Right lobe of liver (tissue), 6 donors: Measurements from ENCODE around the gene P2RY6. TPM values are rescaled to one million over a fixed set of nuclear protein-coding genes. Genes with fewer than 3 reads are reported as not detected.
"Not testable (repeated sequence)": the region's sequence is repeated elsewhere in the genome, so short reads cannot be mapped to it uniquely, and the experiment has no call there.

Source experiments
- ATAC-seq, 4 donors: fragments of 200-7000 bp; cut with Tn5 transposase; one replicate each; pipeline ENCODE4 v1.9.1; 2020; ENCODE audit warnings: mild to moderate bottlenecking in 4 of 4, moderate library complexity in 4 of 4
- DNase-seq, 3 donors: peaks; one replicate each; pipeline ENCODE4 v3.0.0-alpha.2; 2020
- H3K27ac ChIP-seq, 3 donors: fragments of 200-600 bp; one replicate each; pipeline ENCODE4 v1.8.0; 2022
- H3K27me3 ChIP-seq, 2 donors: fragments of 200-600 bp; one replicate each; pipeline ENCODE4 v1.8.0; 2022
- H3K36me3 ChIP-seq, 4 donors: fragments of 200-600 bp; sonication (generic) in 1 of 4; one replicate each; pipeline versions ENCODE4 v1.5.1 to v1.8.0; 2017 to 2022; ENCODE audit warnings: control low read depth in 1 of 4
- H3K4me1 ChIP-seq, 4 donors: fragments of 200-600 bp; sonication (generic) in 1 of 4; one replicate each; pipeline versions ENCODE4 v1.5.1 to v1.8.0; 2017 to 2022; ENCODE audit warnings: control low read depth in 1 of 4
- H3K4me3 ChIP-seq, 3 donors: fragments of 200-600 bp; one replicate each; pipeline ENCODE4 v1.8.0; 2022
- H3K9me3 ChIP-seq, 4 donors: fragments of 200-600 bp; sonication (generic) in 1 of 4; one replicate each; pipeline versions ENCODE4 v1.5.1 to v1.8.0; 2017 to 2022; ENCODE audit warnings: control low read depth in 1 of 4
- POLR2A ChIP-seq: fragments of 450-650 bp; IDR thresholded peaks from one replicate; pipeline ENCODE4 v1.6.1; 2017; ENCODE audit warnings: antibody characterized with exemption, mild to moderate bottlenecking
- WGBS: methylation state at CpG from one replicate; pipeline ENCODE4 v1.1.6; 2018; ENCODE audit warnings: low coverage, low lambda C conversion rate; ENCODE audit not compliant: insufficient coverage; ENCODE audit errors: missing lambda C conversion rate; 5-methylcytosine and 5-hydroxymethylcytosine counted together
- intact Hi-C, 2 donors: fragments of 100-400 bp; cut with DNase I; formaldehyde crosslinking; loops; one replicate each; pipeline versions ENCODE4 v1.11.2 to v1.14.1; 2022
- total RNA-seq, 6 experiments: library from RNA; depleted of rRNA in 2 of 6; stranded (reverse); fragments of >200 nt in 2 of 6; fragmentation: NEBNext Ultra II Directional in 3 of 6; extraction: Animal tissue kit (Norgen Biotek cat#: 25700) in 3 of 6; gene quantifications; one replicate each; pipeline versions ENCODE4 v1.1.0 to v1.2.4, GENCODE V29; 2016 to 2023
- TF ChIP-seq, protein P1 (sequence below), 4 donors: fragments of 200-600 bp in 3 of 4; fragments of 450-650 bp in 1 of 4; IDR thresholded peaks; one replicate each; pipeline versions ENCODE4 v1.5.1 to v1.8.0; 2016 to 2022; ENCODE audit warnings: antibody characterized with exemption in 4 of 4, mild to moderate bottlenecking in 2 of 4
- donor health status: DM: no; HTN: yes; CAD: no.
- donor health status: DM: no; HTN: no; CAD: no.
- donor health status: DM: no; HTN: no; CAD: no.
- donor health status: DM: no; HTN: yes; CAD: no.
- donor health status: DM: no; HTN: yes; CAD: no.

Gene P2RY6
- total RNA-seq, 6 experiments from 2014 or later = 0.24 to 1.8 (median 0.62) TPM

DNA sequence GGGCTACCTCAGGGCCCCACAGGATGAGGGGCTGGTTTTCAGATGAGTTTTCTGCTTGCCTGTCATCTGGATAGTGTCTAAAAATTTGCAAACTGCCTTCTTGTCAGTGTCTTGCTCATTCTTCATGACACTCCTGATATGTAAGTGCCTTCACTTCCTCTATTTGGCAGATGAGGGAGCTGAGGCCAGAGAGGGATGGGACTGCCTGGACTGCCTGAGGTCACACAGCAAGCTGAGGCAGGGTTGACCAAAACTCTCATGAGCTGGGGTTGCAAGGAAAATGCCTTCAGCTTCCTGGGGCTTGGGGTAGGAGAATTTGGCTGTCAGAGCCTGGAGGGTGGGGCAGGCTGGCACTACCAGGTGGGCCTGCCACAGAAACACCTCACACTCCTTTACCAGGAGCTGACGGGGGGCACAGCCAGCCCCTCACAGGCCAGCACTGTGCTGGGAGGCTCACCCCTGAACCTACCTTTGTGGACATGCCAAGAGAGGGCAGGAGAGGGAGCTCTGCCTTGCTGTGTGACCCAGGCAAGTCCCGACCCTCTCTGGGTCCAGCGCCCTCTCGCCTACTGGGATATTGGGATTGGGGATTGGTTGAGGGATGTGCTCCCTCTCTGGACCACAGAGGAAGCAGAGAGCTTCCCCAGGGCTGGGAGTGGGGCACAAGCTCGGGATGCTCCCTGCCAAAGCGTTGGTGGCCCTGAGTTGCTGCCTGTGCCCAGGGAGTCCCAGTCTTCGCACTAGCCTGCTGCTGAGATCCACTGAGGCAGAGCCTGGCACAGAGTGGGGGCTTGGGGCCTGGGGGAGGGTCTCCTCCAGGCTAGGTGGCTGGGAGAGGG lies 1.9 kb upstream of the P2RY6 start:
- ATAC-seq (peak in 2 of 4 donors; percentile 13 to 36), DNase-seq (peak in 1 of 3 donors; percentile 42)
- Histone ChIP-seq H3K4me3 (no peak overlapping the region), H3K9me3 (no peaks in the 10 kb centered on the region), H3K27ac (no peak overlapping the region), H3K4me1 (no peaks in the 10 kb centered on the region), H3K27me3 (no peaks in the 10 kb centered on the region), H3K36me3 (no peaks in the 10 kb centered on the region)
- TF ChIP-seq POLR2A = no peak
- TF ChIP-seq, protein P1, sequence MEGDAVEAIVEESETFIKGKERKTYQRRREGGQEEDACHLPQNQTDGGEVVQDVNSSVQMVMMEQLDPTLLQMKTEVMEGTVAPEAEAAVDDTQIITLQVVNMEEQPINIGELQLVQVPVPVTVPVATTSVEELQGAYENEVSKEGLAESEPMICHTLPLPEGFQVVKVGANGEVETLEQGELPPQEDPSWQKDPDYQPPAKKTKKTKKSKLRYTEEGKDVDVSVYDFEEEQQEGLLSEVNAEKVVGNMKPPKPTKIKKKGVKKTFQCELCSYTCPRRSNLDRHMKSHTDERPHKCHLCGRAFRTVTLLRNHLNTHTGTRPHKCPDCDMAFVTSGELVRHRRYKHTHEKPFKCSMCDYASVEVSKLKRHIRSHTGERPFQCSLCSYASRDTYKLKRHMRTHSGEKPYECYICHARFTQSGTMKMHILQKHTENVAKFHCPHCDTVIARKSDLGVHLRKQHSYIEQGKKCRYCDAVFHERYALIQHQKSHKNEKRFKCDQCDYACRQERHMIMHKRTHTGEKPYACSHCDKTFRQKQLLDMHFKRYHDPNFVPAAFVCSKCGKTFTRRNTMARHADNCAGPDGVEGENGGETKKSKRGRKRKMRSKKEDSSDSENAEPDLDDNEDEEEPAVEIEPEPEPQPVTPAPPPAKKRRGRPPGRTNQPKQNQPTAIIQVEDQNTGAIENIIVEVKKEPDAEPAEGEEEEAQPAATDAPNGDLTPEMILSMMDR (IDR thresholded peaks at IDR 0.05) = no peak
- no CpG with 5 or more reads among the region's 7 CpGs for WGBS
- intact Hi-C loops = no loop called here

DNA sequence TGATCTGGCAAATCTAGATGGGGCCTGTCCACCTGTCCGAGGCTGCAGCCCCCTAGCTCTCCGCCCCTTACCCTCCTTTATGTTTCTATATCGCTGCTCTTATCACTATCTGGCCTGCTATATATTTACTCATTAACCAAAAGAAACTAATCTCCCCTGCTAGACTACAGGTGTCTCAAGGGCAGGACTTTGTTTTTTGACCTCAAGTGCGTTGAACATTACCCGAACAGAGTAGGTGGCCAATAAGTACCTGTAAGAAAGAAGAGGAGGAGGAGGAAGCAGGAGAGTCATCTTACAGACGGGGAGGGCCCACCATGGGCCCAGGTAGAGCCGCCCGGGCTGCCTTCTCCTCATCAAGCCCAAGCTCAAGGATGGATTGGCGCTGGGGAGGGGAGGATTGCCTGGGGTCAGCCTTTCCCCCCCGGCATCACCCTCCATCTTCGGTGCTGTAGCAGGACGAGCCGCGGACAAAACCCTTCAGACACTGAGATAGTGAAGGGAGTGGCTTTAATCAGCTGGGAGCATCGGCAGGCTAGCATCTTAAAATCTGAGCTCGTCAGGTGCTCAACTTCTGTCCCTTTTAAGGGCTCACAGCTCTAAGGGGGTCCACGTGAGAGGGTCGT lies 1.2 kb upstream of the P2RY6 start:
- WGBS = 49% methylated on average over 10 of the region's 18 CpGs
- no peak for ATAC-seq
- H3K4me1 ChIP-seq = no peaks in the 10 kb centered on the region

DNA sequence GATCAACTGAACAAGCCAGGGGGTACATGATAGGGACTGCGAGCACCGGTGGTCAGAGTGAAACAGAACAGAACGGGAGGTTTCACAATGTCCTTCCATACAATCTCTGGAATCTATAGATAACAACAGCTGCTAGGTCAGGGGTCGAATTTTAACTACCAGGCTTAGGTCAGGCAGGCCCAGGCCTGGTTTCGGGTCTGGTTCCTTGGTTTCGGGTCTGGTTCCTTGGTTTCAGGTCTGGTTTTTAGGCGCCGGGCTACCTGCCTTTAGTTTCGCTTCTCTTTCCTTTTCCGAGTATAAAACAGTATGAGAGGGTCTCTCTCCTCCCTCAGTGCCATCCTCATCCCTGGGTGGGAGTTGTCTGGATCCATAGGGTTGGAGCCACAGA lies 666 bp upstream of the P2RY6 start:
- ATAC-seq, H3K36me3 ChIP-seq, H3K9me3 ChIP-seq, intact Hi-C loops, H3K4me3 ChIP-seq, H3K27ac ChIP-seq, H3K27me3 ChIP-seq, H3K4me1 ChIP-seq: not testable (repeated sequence)
- WGBS = 80% methylated on average over 1 of the region's 10 CpGs
- peak in 1 of 3 donors; percentile 13 for DNase-seq

More for the DNA sequence above, 1.2 kb upstream of the P2RY6 start:
- no peaks in the 10 kb centered on the region for H3K27me3 ChIP-seq
- DNase-seq = peak in 1 of 3 donors; percentile 33
- no peaks in the 10 kb centered on the region for H3K36me3 ChIP-seq
- intact Hi-C loops = no loop called here
- no peak overlapping the region for H3K27ac ChIP-seq
- no peaks in the 10 kb centered on the region for H3K9me3 ChIP-seq
- H3K4me3 ChIP-seq = no peak overlapping the region
- TF ChIP-seq, protein P1 (IDR thresholded peaks at IDR 0.05) = no peak
- TF ChIP-seq POLR2A = no peak

DNA sequence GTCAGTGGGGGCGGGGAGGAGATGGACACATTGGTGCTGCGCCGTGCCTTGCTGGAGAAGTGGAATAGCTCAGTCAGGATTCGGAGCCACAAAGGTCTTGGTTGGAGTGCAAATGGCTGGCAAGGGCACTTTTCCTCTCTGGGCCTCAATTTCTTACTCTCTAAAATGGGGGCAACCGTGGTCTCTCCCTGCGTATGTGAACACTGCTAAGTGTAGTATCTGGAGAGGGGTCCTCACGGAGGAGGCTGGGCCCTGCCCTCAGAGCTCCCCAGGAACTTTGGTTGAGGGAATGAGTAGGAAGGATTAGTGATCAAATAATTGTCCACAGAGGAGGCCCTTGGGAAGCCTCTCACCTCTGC lies 521 bp downstream of the P2RY6 start:
- TF ChIP-seq, protein P1 (IDR thresholded peaks at IDR 0.05) = no peak
- TF ChIP-seq POLR2A = no peak
- H3K27ac ChIP-seq = no peak overlapping the region
- H3K27me3 ChIP-seq = no peaks in the 10 kb centered on the region
- H3K4me3 ChIP-seq = peak overlapping the region in 1 of 3 donors; percentile 13
- ATAC-seq (peak in 1 of 4 donors; percentile 6), DNase-seq (no peak)
- WGBS = 95% methylated on average over 3 of the region's 7 CpGs
- H3K4me1 ChIP-seq = no peaks in the 10 kb centered on the region
- no peaks in the 10 kb centered on the region for H3K36me3 ChIP-seq
- H3K9me3 ChIP-seq = no peaks in the 10 kb centered on the region
- intact Hi-C loops = no loop called here

DNA sequence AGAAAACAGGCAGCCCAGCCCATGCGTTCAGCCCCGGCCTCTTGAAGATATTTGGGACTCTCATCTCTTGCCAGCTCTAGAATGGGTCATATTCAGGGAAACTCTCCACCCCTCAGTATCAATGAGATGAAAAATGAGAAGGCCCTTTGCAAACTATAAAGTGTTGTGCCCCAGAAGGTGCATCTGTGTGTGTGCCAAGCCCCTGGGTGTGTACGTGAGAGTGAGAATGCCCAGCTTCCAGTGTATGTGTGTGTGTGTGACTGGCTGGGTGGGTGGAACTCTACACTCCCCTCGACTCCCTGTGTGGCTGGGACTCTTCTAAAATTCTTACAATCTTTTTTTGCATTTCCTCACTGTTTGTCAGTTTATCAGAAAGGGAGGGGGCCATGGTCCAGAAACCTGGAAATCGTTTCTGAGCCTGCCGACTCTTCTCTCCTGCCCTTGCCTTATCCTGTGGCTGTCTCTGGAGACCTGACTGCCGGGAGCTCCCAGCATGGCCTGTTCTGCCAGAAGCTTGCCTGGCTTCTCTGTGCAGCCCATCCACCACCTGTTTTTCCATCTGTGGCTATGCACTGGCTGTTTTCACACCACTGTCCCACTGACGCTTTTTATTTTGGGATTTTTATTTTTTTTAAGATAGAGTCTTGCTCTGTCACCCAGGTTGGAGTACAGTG lies 1.2 kb downstream of the P2RY6 start:
- ATAC-seq (no peak), DNase-seq (peak in 1 of 3 donors; percentile 24)
- H3K4me3 ChIP-seq = no peak overlapping the region
- TF ChIP-seq POLR2A = no peak
- TF ChIP-seq, protein P1 (IDR thresholded peaks at IDR 0.05) = no peak
- 60% methylated on average over 7 of the region's 8 CpGs for WGBS
- H3K27ac ChIP-seq = no peak overlapping the region
- no peaks in the 10 kb centered on the region for H3K27me3 ChIP-seq
- H3K36me3 ChIP-seq = no peaks in the 10 kb centered on the region
- intact Hi-C loops = no loop called here
- no peaks in the 10 kb centered on the region for H3K9me3 ChIP-seq
- H3K4me1 ChIP-seq = no peaks in the 10 kb centered on the region

DNA sequence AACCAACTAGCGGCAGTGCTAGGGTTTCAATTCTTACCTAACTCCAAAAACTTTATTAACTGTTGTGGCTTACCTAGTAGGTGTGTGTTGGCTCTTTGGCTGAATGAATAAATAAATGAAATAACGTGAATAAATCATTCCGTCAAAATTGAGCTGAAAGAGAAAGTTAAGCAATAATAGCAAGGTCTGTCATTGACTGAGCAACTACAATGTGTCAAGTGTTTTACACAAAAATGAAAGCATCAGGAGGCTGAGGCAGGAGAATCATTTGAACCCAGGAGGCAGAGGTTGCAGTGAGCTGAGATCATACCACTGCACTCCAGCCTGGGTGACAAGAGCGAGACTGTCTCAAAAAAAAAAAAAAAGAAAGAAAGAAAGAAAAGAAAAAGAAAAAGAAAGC lies 2.1 kb downstream of the P2RY6 start:
- 76% methylated on average over 4 of the region's 4 CpGs for WGBS
- intact Hi-C loops, ATAC-seq: not testable (repeated sequence)

More for the DNA sequence above, 2.1 kb downstream of the P2RY6 start:
- H3K4me3 ChIP-seq, DNase-seq, H3K27ac ChIP-seq, H3K36me3 ChIP-seq, H3K4me1 ChIP-seq, H3K9me3 ChIP-seq, H3K27me3 ChIP-seq: not testable (repeated sequence)
